Measurements from ENCODE around the gene AGAP3. TPM values are rescaled to one million over a fixed set of nuclear protein-coding genes. Genes with fewer than 3 reads are reported as not detected.

AGAP3 gene
- polyA plus RNA-seq, 1 of the 3 experiments (the other 2 are of a cell fraction), result 126 TPM

DNA sequence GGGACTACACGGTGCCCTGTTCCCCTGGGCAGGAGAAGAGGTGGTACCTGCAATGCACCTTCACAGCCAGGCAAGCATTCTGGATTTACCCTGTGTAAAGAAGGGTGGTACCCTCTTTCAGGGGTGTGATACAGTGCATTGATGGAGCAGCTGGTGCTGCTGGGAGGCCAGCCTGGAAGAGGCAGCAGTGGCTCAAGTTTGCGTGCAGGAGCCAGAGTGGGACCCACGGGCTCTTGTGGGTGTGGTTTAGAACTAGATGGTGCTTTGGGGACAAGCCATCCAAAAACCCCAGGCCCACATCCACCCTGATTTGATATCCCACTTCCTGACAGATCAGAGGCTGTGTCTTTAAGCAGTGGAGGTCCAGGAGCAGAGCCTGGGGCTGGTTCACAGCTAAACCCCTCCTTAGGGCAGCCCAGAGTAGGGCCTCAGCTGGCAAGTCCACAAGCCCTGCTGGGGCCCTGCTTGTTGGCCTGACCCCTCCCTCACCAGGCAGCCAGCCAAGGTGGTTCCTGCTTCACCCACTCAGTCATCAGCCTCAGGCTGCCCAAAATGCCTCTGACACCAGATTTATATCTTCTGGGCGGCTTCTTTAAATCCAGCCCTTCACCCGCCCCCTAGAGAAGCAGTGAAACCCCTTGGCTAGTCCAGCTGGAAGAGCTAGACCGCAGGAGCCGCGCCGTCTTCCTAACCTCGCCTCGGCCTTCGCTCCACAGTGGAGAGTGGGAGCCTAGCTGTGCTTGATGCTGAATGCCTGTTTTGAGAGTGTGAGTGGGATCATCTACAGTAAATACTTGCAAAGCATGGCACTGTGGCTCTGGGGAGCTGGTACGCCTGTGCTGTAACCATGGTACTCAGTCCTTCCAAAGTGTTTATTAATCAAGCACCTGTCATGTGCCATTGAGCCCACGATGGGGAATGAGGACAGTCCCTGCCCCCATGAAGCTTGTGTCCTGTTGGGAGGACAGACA is 39.4 kb upstream of the AGAP3 start (continued):
- TF ChIP-seq EZH2phosphoT487 (IDR thresholded peaks at IDR 0.05; ENCODE audit: borderline replicate concordance, low read depth), result no peak
- no peak for TF ChIP-seq FOXM1 (IDR thresholded peaks at IDR 0.05; ENCODE audit: low read depth)
- TF ChIP-seq TEAD4 (IDR thresholded peaks at IDR 0.05; ENCODE audit: borderline replicate concordance, insufficient read depth), result no peak
- peak; percentile 27; the same call in 1 of the 2 replicates for TF ChIP-seq FOXJ3 (CRISPR knock-in tag; IDR thresholded peaks at IDR 0.05)
- no peak for TF ChIP-seq ELF1 (IDR thresholded peaks at IDR 0.05)
- TF ChIP-seq, protein P1, sequence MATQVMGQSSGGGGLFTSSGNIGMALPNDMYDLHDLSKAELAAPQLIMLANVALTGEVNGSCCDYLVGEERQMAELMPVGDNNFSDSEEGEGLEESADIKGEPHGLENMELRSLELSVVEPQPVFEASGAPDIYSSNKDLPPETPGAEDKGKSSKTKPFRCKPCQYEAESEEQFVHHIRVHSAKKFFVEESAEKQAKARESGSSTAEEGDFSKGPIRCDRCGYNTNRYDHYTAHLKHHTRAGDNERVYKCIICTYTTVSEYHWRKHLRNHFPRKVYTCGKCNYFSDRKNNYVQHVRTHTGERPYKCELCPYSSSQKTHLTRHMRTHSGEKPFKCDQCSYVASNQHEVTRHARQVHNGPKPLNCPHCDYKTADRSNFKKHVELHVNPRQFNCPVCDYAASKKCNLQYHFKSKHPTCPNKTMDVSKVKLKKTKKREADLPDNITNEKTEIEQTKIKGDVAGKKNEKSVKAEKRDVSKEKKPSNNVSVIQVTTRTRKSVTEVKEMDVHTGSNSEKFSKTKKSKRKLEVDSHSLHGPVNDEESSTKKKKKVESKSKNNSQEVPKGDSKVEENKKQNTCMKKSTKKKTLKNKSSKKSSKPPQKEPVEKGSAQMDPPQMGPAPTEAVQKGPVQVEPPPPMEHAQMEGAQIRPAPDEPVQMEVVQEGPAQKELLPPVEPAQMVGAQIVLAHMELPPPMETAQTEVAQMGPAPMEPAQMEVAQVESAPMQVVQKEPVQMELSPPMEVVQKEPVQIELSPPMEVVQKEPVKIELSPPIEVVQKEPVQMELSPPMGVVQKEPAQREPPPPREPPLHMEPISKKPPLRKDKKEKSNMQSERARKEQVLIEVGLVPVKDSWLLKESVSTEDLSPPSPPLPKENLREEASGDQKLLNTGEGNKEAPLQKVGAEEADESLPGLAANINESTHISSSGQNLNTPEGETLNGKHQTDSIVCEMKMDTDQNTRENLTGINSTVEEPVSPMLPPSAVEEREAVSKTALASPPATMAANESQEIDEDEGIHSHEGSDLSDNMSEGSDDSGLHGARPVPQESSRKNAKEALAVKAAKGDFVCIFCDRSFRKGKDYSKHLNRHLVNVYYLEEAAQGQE (IDR thresholded peaks at IDR 0.05; ENCODE audit: low read depth, low read length), result no peak
- TF ChIP-seq RXRA (IDR thresholded peaks at IDR 0.05; ENCODE audit: borderline replicate concordance, low read depth), result no peak; the same call in 1 of the 2 replicates
- TF ChIP-seq YY1 (IDR thresholded peaks at IDR 0.05; ENCODE audit: low read depth), result no peak
- TF ChIP-seq CTCF (IDR thresholded peaks at IDR 0.05), result no peak
- peak; percentile 80; the same call in 1 of the 2 replicates for TF ChIP-seq TCF12 (IDR thresholded peaks at IDR 0.05)
- TF ChIP-seq MXI1 (IDR thresholded peaks at IDR 0.05; ENCODE audit: low read depth, low read length), result no peak
- peak; percentile 20; the same call in 1 of the 2 replicates for TF ChIP-seq FOSL2 (IDR thresholded peaks at IDR 0.05; ENCODE audit: borderline replicate concordance, low read depth)
- no peak; the same call in 1 of the 2 replicates for TF ChIP-seq JUND (IDR thresholded peaks at IDR 0.05)
- TF ChIP-seq IRF3 (IDR thresholded peaks at IDR 0.05; ENCODE audit: low read depth, low read length), result no peak

All from SK-N-SH (cell line).